H1 (cell line): ENCODE data around the gene TRAPPC13. TPM values are rescaled to one million over a fixed set of nuclear protein-coding genes. Genes with fewer than 3 reads are reported as not detected.

Experiments
- CTCF ChIA-PET: fragments of 300-600 bp; sonication (Branson Sonifier 250); formaldehyde crosslinking; loops from one replicate; lab custom pipeline; 2021; ENCODE audit not compliant: partially characterized antibody; lab: Charles Lee
- POLR2A ChIA-PET: fragments of 300-600 bp; sonication (Branson Sonifier 250); formaldehyde crosslinking; loops from one replicate; lab custom pipeline; 2021; ENCODE audit warnings: inconsistent platforms; ENCODE audit not compliant: partially characterized antibody; lab: Charles Lee
- DNase-seq, 2 experiments: peaks; one replicate each; pipeline versions ENCODE4 v3.0.0 to v3.0.0-alpha.2; 2010 to 2022; ENCODE audit warnings: low spot score in 2 of 2, low read depth in 1 of 2, mixed read lengths in 1 of 2
- FAIRE-seq: peaks from 2 replicates; lab custom pipeline; 2011; peaks lifted over from hg19 to GRCh38; lab: Jason Lieb, UNC
- H2AFZ ChIP-seq: 2 replicates; pipeline ENCODE4 v1.8.1; 2012; ENCODE audit warnings: low read length, inconsistent platforms
- H2AK5ac ChIP-seq: 2 replicates; pipeline ENCODE4 v1.6.1; 2013; ENCODE audit warnings: low read depth, low read length
- H2BK120ac ChIP-seq: replicated peaks from 2 replicates; pipeline ENCODE3; 2013; ENCODE audit warnings: low read depth, low read length, inconsistent platforms
- H2BK12ac ChIP-seq: 2 replicates; pipeline ENCODE4 v1.6.1; 2013; ENCODE audit warnings: low read depth, low read length
- H2BK15ac ChIP-seq: 2 replicates; pipeline ENCODE4 v1.6.1; 2013; ENCODE audit warnings: low read length
- H2BK20ac ChIP-seq: 2 replicates; pipeline ENCODE4 v1.6.1; 2013; ENCODE audit warnings: low read length
- H2BK5ac ChIP-seq: 2 replicates; pipeline ENCODE4 v1.6.1; 2013; ENCODE audit warnings: low read depth, low read length
- H3K14ac ChIP-seq: 2 replicates; pipeline ENCODE4 v1.6.1; 2013; ENCODE audit warnings: inconsistent platforms; ENCODE audit not compliant: insufficient read length
- H3K18ac ChIP-seq: 2 replicates; pipeline ENCODE4 v1.6.1; 2013; ENCODE audit warnings: low read length; ENCODE audit errors: extremely low read depth
- H3K23ac ChIP-seq: 2 replicates; pipeline ENCODE4 v1.6.1; 2013; ENCODE audit warnings: inconsistent platforms; ENCODE audit not compliant: insufficient read length
- H3K23me2 ChIP-seq: 2 replicates; pipeline ENCODE4 v1.6.1; 2013; ENCODE audit warnings: low read depth, low read length
- H3K27ac ChIP-seq: 2 replicates; pipeline ENCODE4 v1.6.1; 2011; ENCODE audit warnings: low read depth, low read length, inconsistent platforms
- H3K27me3 ChIP-seq, 4 experiments: replicated peaks in 1 of 4; 1 replicate in 1 of 4; 2 replicates in 3 of 4; pipeline versions ENCODE4 v1.6.1 to v1.8.1; 2011 to 2013; ENCODE audit warnings: low read length in 3 of 4, mild to moderate bottlenecking in 3 of 4, inconsistent platforms in 2 of 4, mixed read lengths in 2 of 4, moderate library complexity in 1 of 4; ENCODE audit not compliant: control insufficient read depth in 3 of 4, insufficient read depth in 3 of 4; ENCODE audit errors: extremely low read depth in 1 of 4
- H3K36me3 ChIP-seq, 4 experiments: 2 replicates each; pipeline versions ENCODE4 v1.6.1 to v1.8.1; 2011 to 2013; ENCODE audit warnings: mild to moderate bottlenecking in 4 of 4, low read length in 3 of 4, moderate library complexity in 2 of 4, control low read depth in 1 of 4, inconsistent platforms in 1 of 4; ENCODE audit not compliant: insufficient read depth in 4 of 4, control insufficient read depth in 2 of 4
- H3K4ac ChIP-seq: replicated peaks from 2 replicates; pipeline ENCODE3; 2013; ENCODE audit warnings: low read length, low read depth, mixed read lengths, inconsistent platforms; ENCODE audit not compliant: insufficient read length
- H3K4me1 ChIP-seq, 4 experiments: replicated peaks in 1 of 4; 1 replicate in 1 of 4; 2 replicates in 3 of 4; pipeline versions ENCODE4 v1.6.1 to v1.8.1; 2011 to 2013; ENCODE audit warnings: low read length in 3 of 4, inconsistent platforms in 2 of 4, mixed read lengths in 1 of 4; ENCODE audit not compliant: insufficient read depth in 4 of 4, control insufficient read depth in 3 of 4
- H3K4me2 ChIP-seq, 2 experiments: 2 replicates each; pipeline versions ENCODE4 v1.6.1 to v1.8.1; 2011 to 2013; ENCODE audit warnings: low read depth in 2 of 2, low read length in 2 of 2, control low read depth in 1 of 2, inconsistent platforms in 1 of 2, mild to moderate bottlenecking in 1 of 2; ENCODE audit not compliant: insufficient read depth in 1 of 2
- H3K4me3 ChIP-seq, 4 experiments: fragments of 200-600, 300-600 bp in 1 of 4; sonication (generic), shearing (Covaris generic), sonication (Bioruptor Twin) in 1 of 4; 2 replicates each; pipeline versions ENCODE4 v1.5.1 to v1.8.1; 2011 to 2016; ENCODE audit warnings: low read length in 4 of 4, low read depth in 3 of 4, control low read depth in 2 of 4, inconsistent platforms in 2 of 4, mild to moderate bottlenecking in 2 of 4, mixed read lengths in 1 of 4, moderate library complexity in 1 of 4; ENCODE audit not compliant: insufficient read depth in 2 of 4; ENCODE audit errors: extremely low read depth in 1 of 4
- H3K56ac ChIP-seq: replicated peaks from 2 replicates; pipeline ENCODE3; 2013; ENCODE audit warnings: low read depth, mild to moderate bottlenecking, mixed read lengths, low read length, inconsistent platforms; ENCODE audit not compliant: insufficient read length
- H3K79me1 ChIP-seq: 2 replicates; pipeline ENCODE4 v1.6.1; 2013; ENCODE audit warnings: low read depth, low read length, control low read depth
- H3K79me2 ChIP-seq, 2 experiments: 2 replicates each; pipeline versions ENCODE4 v1.6.1 to v1.8.1; 2012 to 2013; ENCODE audit warnings: low read length in 2 of 2, mild to moderate bottlenecking in 2 of 2, inconsistent platforms in 1 of 2; ENCODE audit not compliant: insufficient read depth in 2 of 2, control insufficient read depth in 1 of 2
- H3K9ac ChIP-seq, 4 experiments: replicated peaks in 1 of 4; 1 replicate in 1 of 4; 2 replicates in 3 of 4; pipeline versions ENCODE4 v1.6.1 to v1.8.1; 2011 to 2013; ENCODE audit warnings: low read depth in 3 of 4, low read length in 3 of 4, control low read depth in 2 of 4, mild to moderate bottlenecking in 2 of 4, moderate library complexity in 2 of 4, inconsistent platforms in 1 of 4; ENCODE audit errors: extremely low read depth in 1 of 4
- H3K9me3 ChIP-seq, 2 experiments: 2 replicates each; pipeline versions ENCODE4 v1.6.1 to v1.8.1; 2012 to 2013; ENCODE audit warnings: mild to moderate bottlenecking in 2 of 2, moderate library complexity in 2 of 2, control low read depth in 1 of 2, inconsistent platforms in 1 of 2, low read depth in 1 of 2, low read length in 1 of 2, mixed read lengths in 1 of 2; ENCODE audit not compliant: insufficient read depth in 2 of 2
- H4K20me1 ChIP-seq, 2 experiments: replicated peaks in 1 of 2; 2 replicates each; pipeline versions ENCODE3 to v1.8.1; 2011 to 2013; ENCODE audit warnings: inconsistent platforms in 2 of 2, low read length in 2 of 2, mild to moderate bottlenecking in 1 of 2; ENCODE audit not compliant: insufficient read depth in 2 of 2, control insufficient read depth in 1 of 2
- H4K5ac ChIP-seq: 2 replicates; pipeline ENCODE4 v1.6.1; 2013; ENCODE audit warnings: low read length, low read depth, mixed read lengths, inconsistent platforms; ENCODE audit not compliant: insufficient read length
- H4K8ac ChIP-seq: 2 replicates; pipeline ENCODE4 v1.8.0; 2013; ENCODE audit warnings: mild to moderate bottlenecking, moderate library complexity, low read length, inconsistent platforms; ENCODE audit not compliant: insufficient read depth; ENCODE audit errors: extremely low read depth
- H4K91ac ChIP-seq: replicated peaks from 2 replicates; pipeline ENCODE3; 2013; ENCODE audit warnings: low read length, mixed read lengths, inconsistent platforms; ENCODE audit not compliant: insufficient read length
- CEBPB ChIP-seq: IDR thresholded peaks from 2 replicates; pipeline ENCODE4 v1.6.1; 2012; ENCODE audit warnings: low read depth, low read length
- WGBS, 2 experiments: shearing (Covaris generic) in 1 of 2; methylation state at CpG; one replicate each; pipeline versions ENCODE4 v1.1.6 to v1.1.7; 2013 to 2015; ENCODE audit warnings: low lambda C conversion rate in 2 of 2, mixed read lengths in 2 of 2, inconsistent platforms in 1 of 2, low coverage in 1 of 2, missing lambda C conversion rate in 1 of 2; ENCODE audit not compliant: insufficient replicate concordance in 2 of 2, insufficient coverage in 1 of 2, insufficient read length in 1 of 2; ENCODE audit errors: extremely low coverage in 1 of 2, missing lambda C conversion rate in 1 of 2; 5-methylcytosine and 5-hydroxymethylcytosine counted together
- polyA plus RNA-seq, 7 experiments: library from polyadenylated mRNA; depleted of rRNA in 3 of 7; stranded (reverse) in 5 of 7; unstranded in 2 of 7; fragments of >200 nt in 5 of 7; fragments of 200-250 nt in 2 of 7; gene quantifications; 1 replicate in 5 of 7; 2 replicates in 1 of 7; 4 replicates in 1 of 7; pipeline versions ENCODE4 v1.2.1 to v1.2.3, GENCODE V29; 2011 to 2013; ENCODE audit warnings: missing spikeins in 2 of 7, mixed read lengths in 2 of 7
- total RNA-seq: library from RNA; stranded (reverse); fragmentation: NEBNext Ultra II Directional; extraction: Animal tissue kit (Norgen Biotek cat#: 25700); gene quantifications from 2 replicates; pipeline ENCODE4 v1.2.1, GENCODE V29; 2021

TRAPPC13 gene
- total and polyA plus RNA-seq, 2 of the 8 experiments (the other 6 are each of a cell fraction or from before 2014, with no cell fraction given), result 6.3 to 16.8 TPM

- Histone ChIP-seq H3K4me1 (peaks cover 0 to 4% (median 0%) of the 10 kb centered on the region in 4 experiments; a peak in 2 of 7 replicates), H2BK120ac (no peak overlapping the region), H3K9me3 (no peaks in the 10 kb centered on the region), H4K91ac (no peak overlapping the region), H2BK12ac (no peak overlapping the region), H3K23ac (no peak overlapping the region), H4K20me1 (no peaks in the 10 kb centered on the region), H3K27me3 (no peaks in the 10 kb centered on the region), H3K79me1 (no peaks in the 10 kb centered on the region), H4K5ac (no peak overlapping the region), H3K14ac (no peak overlapping the region), H3K27ac (no peak overlapping the region), H4K8ac (no peak overlapping the region), H3K56ac (no peak overlapping the region), H2BK15ac (no peak overlapping the region), H2BK5ac (no peak overlapping the region), H3K23me2 (no peaks in the 10 kb centered on the region), H2BK20ac (no peak overlapping the region), H3K4ac (no peak overlapping the region), H3K4me2 (no peak overlapping the region), H3K79me2 (no peaks in the 10 kb centered on the region), H2AK5ac (no peak overlapping the region), H3K9ac (no peak overlapping the region), H3K18ac (no peak overlapping the region), H3K36me3 (peaks cover 0 to 3% (median 0%) of the 10 kb centered on the region in 4 experiments; a peak in 2 of 8 replicates), H3K4me3 (no peak overlapping the region), H2AFZ (no peak overlapping the region)
- FAIRE-seq (no peak), DNase-seq (no peak)
- ChIA-PET CTCF (interaction anchor here (0.7 to 1.6 kb wide), 3 partner anchors 13 to 90 kb away, joined by 3 to 9 read pairs (median 3); no protein-coding TSS in a partner anchor), POLR2A (interaction anchor here (0.6 to 1.5 kb wide), 4 partner anchors 25 to 1652 kb away, joined by 3 to 5 read pairs (median 4); partner anchors contain the start of gene TRIM23)
- WGBS, 2 experiments, result 77% methylated on average over 5 of the region's 5 CpGs; no CpG with 5 or more reads in 1 of the 2 experiments
- no peak for TF ChIP-seq CEBPB
These were observed 26.3 kb downstream of the TRAPPC13 start for GRCh38 chr5:65651144-65651543.
